Spinal cord (tissue), 10 donors: ENCODE data around the gene OBSCN. TPM values are rescaled to one million over a fixed set of nuclear protein-coding genes. Genes with fewer than 3 reads are reported as not detected.

Experiments
- DNase-seq, 6 donors: peaks; one replicate each; pipeline versions ENCODE4 v3.0.0 to v3.0.0-alpha.2; 2013 to 2015; ENCODE audit warnings: low spot score in 6 of 6, low read depth in 4 of 6
- H3K27ac ChIP-seq: one replicate; pipeline ENCODE4 v1.5.1; 2013; ENCODE audit warnings: low read depth, low read length, control low read depth
- H3K27me3 ChIP-seq: one replicate; pipeline ENCODE4 v1.6.1; 2013; ENCODE audit warnings: low read length; ENCODE audit not compliant: control insufficient read depth, insufficient read depth
- H3K36me3 ChIP-seq: one replicate; pipeline ENCODE4 v1.6.1; 2013; ENCODE audit warnings: low read length; ENCODE audit not compliant: control insufficient read depth, insufficient read depth
- H3K4me1 ChIP-seq: one replicate; pipeline ENCODE4 v1.6.1; 2013; ENCODE audit warnings: low read length; ENCODE audit not compliant: control insufficient read depth, insufficient read depth
- H3K4me3 ChIP-seq: one replicate; pipeline ENCODE4 v1.5.1; 2013; ENCODE audit warnings: low read depth, low read length, control low read depth
- H3K9me3 ChIP-seq: one replicate; pipeline ENCODE4 v1.6.1; 2013; ENCODE audit warnings: low read length; ENCODE audit not compliant: control insufficient read depth, insufficient read depth
- WGBS: methylation state at CpG from one replicate; pipeline ENCODE4 v1.1.5; 2013; ENCODE audit warnings: missing lambda C conversion rate; ENCODE audit not compliant: insufficient coverage; 5-methylcytosine and 5-hydroxymethylcytosine counted together
- polyA plus RNA-seq, 2 donors: library from polyadenylated mRNA; unstranded; fragments of 120-200 nt; gene quantifications; one replicate each; pipeline ENCODE4 v1.2.1, GENCODE V29; 2013; ENCODE audit not compliant: insufficient read length in 2 of 2
- total RNA-seq, 2 donors: library from RNA; depleted of rRNA in 1 of 2; stranded (reverse); fragments of 120-200 nt in 1 of 2; fragments of >200 nt in 1 of 2; gene quantifications; one replicate each; pipeline versions ENCODE4 v1.2.3 to v1.2.4, GENCODE V29; 2013 to 2014
- donor health status: healthy.

OBSCN gene
- total and polyA plus RNA-seq, 4 donors: 13.5 to 27.2 (median 22.0) TPM

- Histone ChIP-seq H3K27me3 (no peaks in the 10 kb centered on the region), H3K9me3 (no peaks in the 10 kb centered on the region), H3K27ac (no peak overlapping the region), H3K4me3 (no peak overlapping the region), H3K4me1 (no peaks in the 10 kb centered on the region), H3K36me3 (peaks cover 86% of the 10 kb centered on the region)
- DNase-seq: no peak
- 92% methylated on average over 3 of the region's 6 CpGs for WGBS
Measured at GRCh38 chr1:228397966-228398365, 190.1 kb downstream of the OBSCN start.

DNA sequence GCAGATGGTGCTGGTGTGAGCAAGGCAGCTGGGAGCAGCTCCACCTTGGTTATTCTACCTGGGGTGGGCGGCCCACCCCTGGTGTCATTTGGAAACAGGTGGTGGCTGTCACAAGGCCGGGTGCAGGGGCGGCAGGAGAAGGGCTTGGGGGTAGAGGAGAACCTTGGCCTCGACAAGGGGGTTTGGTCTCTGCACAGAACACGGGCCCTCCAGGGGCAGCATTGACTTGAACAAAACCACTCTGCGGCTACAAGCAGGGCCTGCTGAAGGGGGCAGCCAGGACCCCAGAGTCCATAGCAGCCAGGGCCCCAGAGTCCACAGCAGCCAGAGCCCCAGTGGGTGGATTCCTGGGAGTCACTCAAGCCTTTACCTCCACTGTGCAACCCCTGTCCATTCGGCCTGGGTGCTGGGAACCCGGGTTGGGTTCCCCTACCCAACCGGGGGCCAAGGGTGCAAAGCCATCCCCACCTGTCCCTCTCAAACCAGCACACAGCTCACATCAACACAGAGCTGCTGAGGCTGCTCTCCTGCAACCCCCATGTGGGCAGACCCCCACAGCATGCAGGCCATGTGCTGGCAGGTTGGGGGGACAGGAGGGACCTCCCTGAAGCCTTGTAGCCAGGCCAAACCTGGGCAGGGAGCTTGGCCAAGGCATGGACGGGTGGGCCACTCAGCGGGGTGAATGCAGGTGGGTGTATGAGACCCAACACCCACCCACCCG, 191.1 kb downstream of the OBSCN start:
- H3K4me1 ChIP-seq: no peaks in the 10 kb centered on the region
- peaks cover 85% of the 10 kb centered on the region for H3K36me3 ChIP-seq
- DNase-seq: no peak
- no peaks in the 10 kb centered on the region for H3K9me3 ChIP-seq
- no peak overlapping the region for H3K27ac ChIP-seq
- 95% methylated on average over 10 of the region's 12 CpGs for WGBS
- no peak overlapping the region for H3K4me3 ChIP-seq
- H3K27me3 ChIP-seq: no peaks in the 10 kb centered on the region

DNA sequence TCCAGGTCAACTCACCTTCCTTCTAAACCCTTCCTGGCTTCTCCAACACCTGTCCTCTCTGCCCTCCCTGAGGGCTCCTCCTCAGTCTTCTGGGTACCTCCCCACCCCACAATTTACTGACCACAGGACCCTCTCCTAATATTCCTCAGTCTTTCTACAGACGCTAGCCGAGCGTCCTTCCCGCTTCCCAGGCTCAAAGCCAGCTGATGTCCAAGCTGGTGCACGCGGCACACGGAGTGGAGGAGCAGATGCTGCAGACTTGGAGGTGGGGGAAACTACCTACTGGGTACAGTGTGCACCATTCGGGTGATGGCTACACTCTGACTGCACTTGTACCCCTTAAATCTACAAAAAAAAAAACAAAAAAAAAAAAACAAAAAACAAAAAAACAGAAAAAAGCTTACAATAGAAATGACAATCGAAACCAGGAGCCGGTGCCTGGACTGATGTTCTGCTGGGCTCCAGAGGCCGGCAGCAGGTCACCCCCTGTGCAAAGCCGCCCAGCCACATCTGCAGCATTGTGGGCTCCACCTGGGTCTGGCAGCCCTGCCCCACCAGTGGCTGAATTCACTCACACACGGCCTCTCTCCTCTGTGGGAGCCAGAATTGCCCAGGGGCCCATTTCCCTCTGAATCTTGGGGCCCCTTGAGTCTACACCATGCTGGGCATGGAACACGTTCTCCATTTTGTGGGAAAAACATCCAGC, 191.8 kb downstream of the OBSCN start:
- no peak overlapping the region for H3K27ac ChIP-seq
- H3K4me3 ChIP-seq: no peak overlapping the region
- WGBS: 89% methylated on average over 7 of the region's 14 CpGs
- no peaks in the 10 kb centered on the region for H3K27me3 ChIP-seq
- H3K4me1 ChIP-seq: peaks cover 4% of the 10 kb centered on the region
- H3K36me3 ChIP-seq: peaks cover 81% of the 10 kb centered on the region
- no peak for DNase-seq
- H3K9me3 ChIP-seq: no peaks in the 10 kb centered on the region

GRCh38 chr1:228400237-228400651, 192.4 kb downstream of the OBSCN start:
- peaks cover 76% of the 10 kb centered on the region for H3K36me3 ChIP-seq
- WGBS: 86% methylated on average over 11 of the region's 11 CpGs
- no peak for DNase-seq
- H3K27ac ChIP-seq: no peak overlapping the region
- no peaks in the 10 kb centered on the region for H3K9me3 ChIP-seq
- no peak overlapping the region for H3K4me3 ChIP-seq
- peaks cover 6% of the 10 kb centered on the region for H3K4me1 ChIP-seq
- no peaks in the 10 kb centered on the region for H3K27me3 ChIP-seq

GRCh38 chr1:228400692-228401454, 193.0 kb downstream of the OBSCN start:
- no peaks in the 10 kb centered on the region for H3K9me3 ChIP-seq
- H3K27ac ChIP-seq: no peak overlapping the region
- 93% methylated on average over 16 of the region's 19 CpGs for WGBS
- H3K36me3 ChIP-seq: peaks cover 70% of the 10 kb centered on the region
- no peak overlapping the region for H3K4me3 ChIP-seq
- H3K4me1 ChIP-seq: peaks cover 12% of the 10 kb centered on the region
- no peak for DNase-seq
- no peaks in the 10 kb centered on the region for H3K27me3 ChIP-seq

GRCh38 chr1:228401782-228402640, 194.2 kb downstream of the OBSCN start:
- H3K4me1 ChIP-seq: peaks cover 12% of the 10 kb centered on the region
- no peak overlapping the region for H3K27ac ChIP-seq
- H3K36me3 ChIP-seq: peaks cover 59% of the 10 kb centered on the region
- H3K27me3 ChIP-seq: no peaks in the 10 kb centered on the region
- 98% methylated on average over 14 of the region's 14 CpGs for whole genome bisulfite sequencing
- H3K9me3 ChIP-seq: no peaks in the 10 kb centered on the region
- no peak overlapping the region for H3K4me3 ChIP-seq
- DNase-seq: no peak

DNA sequence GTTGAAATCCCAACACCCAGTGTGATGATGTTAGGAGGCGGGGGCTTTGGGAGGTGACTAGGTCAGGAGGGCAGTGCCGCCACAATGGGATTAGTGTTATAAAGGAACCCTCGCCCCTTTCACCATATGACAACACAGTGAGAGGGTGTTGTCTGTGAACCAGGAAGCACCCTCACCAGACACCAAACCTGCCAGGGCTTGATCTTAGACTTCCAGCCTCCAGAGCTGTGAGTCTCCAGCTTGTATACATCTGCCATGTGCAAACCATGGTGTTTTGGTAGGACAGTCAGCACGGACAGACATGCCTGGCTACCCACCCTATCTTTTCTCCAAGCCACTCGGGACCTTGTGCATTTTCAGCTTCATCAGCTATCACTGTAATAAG, 194.8 kb downstream of the OBSCN start:
- Histone ChIP-seq H3K4me1 (peaks cover 18% of the 10 kb centered on the region), H3K27me3 (no peaks in the 10 kb centered on the region), H3K36me3 (peaks cover 53% of the 10 kb centered on the region), H3K27ac (no peak overlapping the region), H3K4me3 (no peak overlapping the region), H3K9me3 (no peaks in the 10 kb centered on the region)
- DNase-seq: no peak
- WGBS: 92% methylated on average over 2 of the region's 5 CpGs

GRCh38 chr1:228403231-228403631, 195.4 kb downstream of the OBSCN start:
- DNase-seq: no peak
- peaks cover 24% of the 10 kb centered on the region for H3K4me1 ChIP-seq
- H3K4me3 ChIP-seq: no peak overlapping the region
- H3K9me3 ChIP-seq: no peaks in the 10 kb centered on the region
- peaks cover 51% of the 10 kb centered on the region for H3K36me3 ChIP-seq
- no peak overlapping the region for H3K27ac ChIP-seq
- no peaks in the 10 kb centered on the region for H3K27me3 ChIP-seq
- WGBS: 99% methylated on average over 9 of the region's 9 CpGs

DNA sequence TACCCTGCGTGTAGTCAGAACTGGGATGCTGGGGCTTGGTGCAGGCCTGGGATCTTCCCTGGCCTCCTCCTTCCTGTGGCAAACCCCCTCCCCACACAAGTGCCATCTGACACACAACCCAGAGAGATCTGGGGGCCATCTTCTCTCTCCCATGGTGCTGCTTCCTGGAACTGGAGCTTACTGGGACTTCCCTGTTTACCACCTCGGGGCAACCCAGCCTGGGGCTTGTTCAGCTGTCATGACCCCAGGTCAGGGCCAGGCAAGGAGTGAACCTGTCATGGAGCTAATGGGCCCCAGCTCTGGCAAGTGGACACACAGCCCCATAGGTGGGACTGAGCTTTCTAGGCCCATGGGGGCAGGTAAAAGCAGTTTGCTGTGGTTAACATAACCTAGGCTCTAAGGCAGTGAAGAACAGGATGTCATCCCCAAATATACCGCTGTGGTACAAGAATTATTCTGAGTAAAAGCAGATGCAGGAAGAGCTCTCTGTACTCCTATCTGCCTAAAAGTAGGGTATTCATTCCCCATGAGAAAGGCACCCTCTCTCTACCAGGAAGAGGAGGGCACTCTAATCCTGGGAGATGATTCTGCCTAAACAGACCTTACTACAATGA, 196.4 kb downstream of the OBSCN start:
- H3K27me3 ChIP-seq: no peaks in the 10 kb centered on the region
- H3K9me3 ChIP-seq: no peaks in the 10 kb centered on the region
- H3K36me3 ChIP-seq: peaks cover 46% of the 10 kb centered on the region
- no peak for DNase-seq
- H3K4me3 ChIP-seq: no peak overlapping the region
- H3K27ac ChIP-seq: no peak overlapping the region
- peaks cover 27% of the 10 kb centered on the region for H3K4me1 ChIP-seq
- WGBS: 93% methylated on average over 3 of the region's 3 CpGs
